WI38 (cell line): ENCODE measurements around the gene RSKR.
A peak's percentile ranks its signal among the peaks of the same experiment; 100 is the strongest.

Source experiments
- H3K4me3 ChIP-seq: 2 replicates; pipeline ENCODE4 v1.5.1; 2011; ENCODE audit warnings: low read depth, mild to moderate bottlenecking, control low read depth, low read length
- CTCF ChIP-seq: IDR thresholded peaks from 2 replicates; pipeline ENCODE4 v1.5.1; 2012; ENCODE audit warnings: low read depth, mild to moderate bottlenecking, control low read depth, low read length

Gene RSKR

GRCh38 chr17:28655160-28655559 is 41.2 kb upstream of the RSKR start:
- no peak for TF ChIP-seq CTCF
- H3K4me3 ChIP-seq = no peak overlapping the region

- no peak overlapping the region for H3K4me3 ChIP-seq
- no peak for TF ChIP-seq CTCF
Observed at GRCh38 chr17:28648698-28649097, 34.7 kb upstream of the RSKR start.

DNA sequence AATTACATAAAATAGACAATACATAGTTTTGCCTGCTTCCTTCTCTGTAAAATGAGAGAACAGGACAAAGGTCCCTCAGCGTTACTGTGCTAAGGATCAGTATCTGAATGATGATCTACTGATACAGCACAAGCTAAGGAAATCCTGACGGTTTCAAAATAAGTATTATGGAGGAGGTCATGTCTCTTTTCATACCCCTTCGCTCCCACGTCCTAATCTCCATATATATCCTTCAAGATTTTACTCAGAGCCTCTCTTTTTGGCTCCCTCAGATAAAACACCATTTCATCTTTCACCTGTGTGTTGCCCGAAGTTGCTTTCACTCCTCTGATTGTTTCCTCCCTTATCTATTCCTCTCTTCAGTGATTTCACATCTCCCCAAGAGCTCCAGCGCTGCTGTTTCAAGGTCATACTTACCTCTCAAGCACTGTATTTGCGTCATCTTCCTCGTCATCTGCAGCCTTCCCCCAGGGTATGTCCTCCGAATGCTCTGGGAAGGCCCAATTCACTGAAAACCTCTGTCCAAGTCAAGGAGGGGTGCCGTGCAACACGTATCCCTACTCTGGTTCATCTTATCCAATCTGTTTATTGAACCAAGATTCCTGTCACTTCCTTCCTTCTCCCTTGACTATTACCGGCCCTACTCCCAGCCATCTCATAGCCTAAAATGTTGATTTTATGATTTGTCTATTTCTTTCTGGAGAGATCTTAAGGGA is 32.2 kb upstream of the RSKR start:
- no peak for TF ChIP-seq CTCF
- H3K4me3 ChIP-seq = no peak overlapping the region

DNA sequence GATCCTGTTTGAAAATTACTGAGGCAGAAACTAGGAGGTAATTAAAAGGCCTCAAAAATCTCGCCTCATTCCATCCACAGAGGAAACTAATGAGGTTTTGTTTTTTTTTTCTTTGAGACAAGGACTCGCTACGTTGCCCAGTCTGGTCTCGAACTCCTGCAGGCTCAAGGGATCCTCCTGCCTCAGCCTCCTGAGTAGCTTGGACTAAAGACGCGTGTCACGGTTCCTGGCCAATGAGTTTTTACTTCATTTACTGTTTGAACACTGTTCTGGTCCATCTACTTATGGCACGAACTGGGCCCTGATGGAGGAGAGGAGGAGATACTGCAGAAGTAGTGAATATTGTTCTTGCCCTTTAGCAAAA is 31.6 kb upstream of the RSKR start:
- no peak for TF ChIP-seq CTCF

DNA sequence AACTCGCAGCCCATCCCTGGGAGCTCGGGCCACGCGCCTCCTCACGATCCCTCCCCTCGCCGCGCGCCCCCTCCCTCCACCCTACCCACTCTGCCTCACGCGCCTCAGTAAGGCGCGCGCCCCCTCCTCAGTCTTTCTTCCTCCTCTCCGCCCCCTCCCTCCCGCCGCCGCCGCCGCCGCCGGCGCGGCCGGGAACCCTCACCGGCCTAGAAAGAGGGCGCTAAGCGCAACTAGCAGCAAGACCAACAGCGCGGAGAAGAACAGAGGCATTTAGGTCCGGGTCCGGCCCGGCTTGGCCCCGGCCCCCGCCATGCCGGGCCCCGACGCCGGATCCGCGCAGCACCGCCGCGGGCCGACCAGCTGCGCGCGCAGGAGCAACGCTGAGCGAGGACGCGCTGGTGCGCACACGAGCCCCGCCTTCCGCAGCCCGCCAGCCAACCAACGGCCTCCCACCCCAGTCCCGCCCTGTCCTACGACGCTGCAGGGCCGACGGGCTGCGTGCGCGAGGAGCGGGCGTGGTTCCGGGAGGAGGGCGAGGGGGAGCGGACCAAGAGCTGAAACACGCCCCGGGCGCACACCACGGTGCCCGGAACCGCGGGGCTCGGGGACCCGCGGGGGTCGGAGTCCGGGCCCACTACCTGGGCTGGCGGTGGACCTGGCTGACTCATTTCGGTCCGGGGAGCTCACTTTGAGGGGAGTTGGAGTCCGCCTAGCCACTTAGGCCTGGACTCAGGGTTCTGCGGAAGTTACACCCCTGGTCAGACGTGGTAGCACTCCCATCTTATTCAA is 31.0 kb upstream of the RSKR start, which contains the start of gene BLTP2:
BLTP2 (minus strand) TSS at position 372 of the 789 bp plus-strand sequence; CDS start at position 270, 102 bp downstream.
- peak within 1 kb of the TSS; percentile 92 for H3K4me3 ChIP-seq
- no peak for TF ChIP-seq CTCF

More for the DNA sequence above, 31.6 kb upstream of the RSKR start:
- H3K4me3 ChIP-seq = peak overlapping the region; percentile 65

GRCh38 chr17:28643983-28644786 is 30.2 kb upstream of the RSKR start:
- H3K4me3 ChIP-seq = peak overlapping the region; percentile 92
- TF ChIP-seq CTCF = peak; percentile 49
